OCI-LY1 (cell line): Measurements from ENCODE around the gene SMARCC1.
A peak's percentile ranks its signal among the peaks of the same experiment; 100 is the strongest.

Source experiments
- H2AFZ ChIP-seq: fragments of 200-600 bp; sonication (generic), shearing (Covaris generic); 2 replicates; pipeline ENCODE4 v1.6.0; 2014; ENCODE audit warnings: antibody characterized with exemption, mild to moderate bottlenecking, low read length
- H3F3A ChIP-seq: fragments of 200-600 bp; sonication (generic), shearing (Covaris generic); 2 replicates; pipeline ENCODE4 v1.6.0; 2014; ENCODE audit warnings: mild to moderate bottlenecking, antibody characterized with exemption, low read length, moderate library complexity; ENCODE audit not compliant: insufficient read depth
- H3K27ac ChIP-seq: fragments of 200-600 bp; sonication (generic); 2 replicates; pipeline ENCODE4 v1.5.1; 2014; ENCODE audit warnings: low read length, mixed run types, mild to moderate bottlenecking, low read depth; ENCODE audit not compliant: poor library complexity, severe bottlenecking
- H3K27me3 ChIP-seq: fragments of 200-600 bp; sonication (generic); 2 replicates; pipeline ENCODE4 v1.6.0; 2014; ENCODE audit warnings: antibody characterized with exemption, mild to moderate bottlenecking, low read length, moderate library complexity; ENCODE audit not compliant: insufficient read depth
- H3K36me3 ChIP-seq: fragments of 200-600 bp; sonication (generic); 2 replicates; pipeline ENCODE4 v1.6.1; 2014; ENCODE audit warnings: mild to moderate bottlenecking, antibody characterized with exemption, low read length, moderate library complexity, mixed read lengths; ENCODE audit not compliant: insufficient read depth
- H3K4me1 ChIP-seq: fragments of 200-600 bp; sonication (generic); 2 replicates; pipeline ENCODE4 v1.5.1; 2014; ENCODE audit warnings: mild to moderate bottlenecking, low read length, moderate library complexity; ENCODE audit not compliant: insufficient read depth, severe bottlenecking
- H3K4me2 ChIP-seq: fragments of 200-600 bp; sonication (generic), shearing (Covaris generic); 2 replicates; pipeline ENCODE4 v1.6.1; 2014; ENCODE audit warnings: low read length
- H3K4me3 ChIP-seq: fragments of 200-600 bp; sonication (generic); 2 replicates; pipeline ENCODE4 v1.5.1; 2014; ENCODE audit warnings: low read length, low read depth, mild to moderate bottlenecking, mixed read lengths; ENCODE audit not compliant: poor library complexity, severe bottlenecking
- H3K79me2 ChIP-seq: fragments of 200-600 bp; shearing (Covaris generic); 2 replicates; pipeline ENCODE4 v1.6.1; 2016; ENCODE audit warnings: mixed run types, low read length, mixed read lengths; ENCODE audit not compliant: insufficient read depth
- H3K9ac ChIP-seq: fragments of 200-600 bp; sonication (generic), shearing (Covaris generic); 2 replicates; pipeline ENCODE4 v1.6.1; 2014; ENCODE audit warnings: mild to moderate bottlenecking, low read length, mixed read lengths
- H3K9me2 ChIP-seq: fragments of 200-600 bp; sonication (generic), shearing (Covaris generic); 2 replicates; pipeline ENCODE4 v1.6.1; 2014; ENCODE audit warnings: low read depth, mild to moderate bottlenecking, low read length, mixed read lengths
- H3K9me3 ChIP-seq: fragments of 200-600 bp; shearing (Covaris generic); 2 replicates; pipeline ENCODE4 v1.6.1; 2014; ENCODE audit warnings: low read length, mixed read lengths
- H4K20me1 ChIP-seq: fragments of 200-600 bp; sonication (generic), shearing (Covaris generic); 2 replicates; pipeline ENCODE4 v1.6.0; 2016; ENCODE audit warnings: mild to moderate bottlenecking, low read length; ENCODE audit not compliant: insufficient read depth
- EZH2 ChIP-seq: fragments of 200-600 bp; sonication (generic), shearing (Covaris generic); IDR thresholded peaks from 2 replicates; pipeline ENCODE4 v1.8.0; 2017; ENCODE audit warnings: borderline replicate concordance, mixed run types, mild to moderate bottlenecking, antibody characterized with exemption, low read length, moderate library complexity, mixed read lengths
- TF ChIP-seq, protein P1 (sequence below): fragments of 200-600 bp; sonication (generic), shearing (Covaris generic); IDR thresholded peaks from 2 replicates; pipeline ENCODE4 v1.5.1; 2017; ENCODE audit warnings: mild to moderate bottlenecking, antibody characterized with exemption, low read length, moderate library complexity, mixed read lengths

SMARCC1 gene

DNA sequence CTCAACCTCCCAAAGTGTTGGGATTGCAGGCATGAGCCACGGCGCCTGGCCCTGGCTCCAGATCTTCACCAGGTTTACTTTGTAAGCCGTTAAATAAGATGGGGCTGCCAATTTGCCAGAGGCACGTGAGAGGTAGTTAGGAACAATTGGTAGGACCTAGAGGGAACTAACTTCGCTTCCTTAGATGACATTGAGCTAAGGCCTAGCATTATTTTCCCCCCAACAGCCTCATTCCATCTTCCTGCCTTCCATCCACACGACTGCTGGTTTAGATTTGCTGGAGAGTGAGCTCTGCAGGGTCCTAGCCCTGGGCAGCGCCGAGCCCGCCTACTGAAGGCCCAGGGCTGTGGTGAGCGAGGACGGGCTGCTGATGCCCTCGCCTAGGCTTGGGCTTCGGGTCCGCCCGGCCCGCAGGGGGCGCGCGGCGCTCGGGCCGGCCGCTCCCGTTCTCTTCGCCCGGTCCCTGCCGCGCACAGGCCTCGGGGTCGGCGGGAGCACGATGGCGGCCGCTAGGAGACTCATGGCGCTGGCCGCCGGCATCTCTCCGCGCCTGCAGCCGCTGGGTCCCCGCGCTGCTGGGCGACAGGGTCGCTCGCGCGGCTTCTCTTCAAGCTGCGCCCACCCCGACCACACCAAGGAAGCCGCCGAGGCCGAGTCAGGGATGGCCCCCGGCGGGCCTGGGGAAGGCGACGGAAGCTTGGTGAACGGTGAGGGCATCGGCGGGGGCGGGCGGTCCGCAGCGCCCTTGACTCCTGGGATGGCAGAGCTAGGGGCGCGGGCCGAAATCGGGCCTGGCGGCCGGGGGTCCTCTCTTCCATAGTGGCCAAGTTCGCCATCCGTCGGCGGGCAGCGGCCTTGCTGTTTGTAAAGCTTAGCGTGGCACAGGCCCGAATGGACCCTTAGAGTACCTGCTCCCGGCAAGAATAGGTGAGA, 43.1 kb upstream of the SMARCC1 start:
- Histone ChIP-seq H3K9ac (peak overlapping the region; percentile 100), H3K27me3 (no peaks in the 10 kb centered on the region), H3K79me2 (peaks cover 26% of the 10 kb centered on the region), H3K36me3 (peaks cover 38% of the 10 kb centered on the region), H3K27ac (peak overlapping the region; percentile 17), H3K4me3 (peak overlapping the region; percentile 99), H3K4me2 (peak overlapping the region; percentile 99), H3K4me1 (peaks cover 23% of the 10 kb centered on the region), H3K9me3 (no peaks in the 10 kb centered on the region), H2AFZ (0 out of 2 replicates have a peak overlapping the region, but pooled peaks have one; percentile 4), H3K9me2 (no peaks in the 10 kb centered on the region), H3F3A (no peaks in the 10 kb centered on the region), H4K20me1 (no peaks in the 10 kb centered on the region)
- TF ChIP-seq, protein P1, sequence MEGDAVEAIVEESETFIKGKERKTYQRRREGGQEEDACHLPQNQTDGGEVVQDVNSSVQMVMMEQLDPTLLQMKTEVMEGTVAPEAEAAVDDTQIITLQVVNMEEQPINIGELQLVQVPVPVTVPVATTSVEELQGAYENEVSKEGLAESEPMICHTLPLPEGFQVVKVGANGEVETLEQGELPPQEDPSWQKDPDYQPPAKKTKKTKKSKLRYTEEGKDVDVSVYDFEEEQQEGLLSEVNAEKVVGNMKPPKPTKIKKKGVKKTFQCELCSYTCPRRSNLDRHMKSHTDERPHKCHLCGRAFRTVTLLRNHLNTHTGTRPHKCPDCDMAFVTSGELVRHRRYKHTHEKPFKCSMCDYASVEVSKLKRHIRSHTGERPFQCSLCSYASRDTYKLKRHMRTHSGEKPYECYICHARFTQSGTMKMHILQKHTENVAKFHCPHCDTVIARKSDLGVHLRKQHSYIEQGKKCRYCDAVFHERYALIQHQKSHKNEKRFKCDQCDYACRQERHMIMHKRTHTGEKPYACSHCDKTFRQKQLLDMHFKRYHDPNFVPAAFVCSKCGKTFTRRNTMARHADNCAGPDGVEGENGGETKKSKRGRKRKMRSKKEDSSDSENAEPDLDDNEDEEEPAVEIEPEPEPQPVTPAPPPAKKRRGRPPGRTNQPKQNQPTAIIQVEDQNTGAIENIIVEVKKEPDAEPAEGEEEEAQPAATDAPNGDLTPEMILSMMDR, result peak; percentile 90
- no peak for TF ChIP-seq EZH2

DNA sequence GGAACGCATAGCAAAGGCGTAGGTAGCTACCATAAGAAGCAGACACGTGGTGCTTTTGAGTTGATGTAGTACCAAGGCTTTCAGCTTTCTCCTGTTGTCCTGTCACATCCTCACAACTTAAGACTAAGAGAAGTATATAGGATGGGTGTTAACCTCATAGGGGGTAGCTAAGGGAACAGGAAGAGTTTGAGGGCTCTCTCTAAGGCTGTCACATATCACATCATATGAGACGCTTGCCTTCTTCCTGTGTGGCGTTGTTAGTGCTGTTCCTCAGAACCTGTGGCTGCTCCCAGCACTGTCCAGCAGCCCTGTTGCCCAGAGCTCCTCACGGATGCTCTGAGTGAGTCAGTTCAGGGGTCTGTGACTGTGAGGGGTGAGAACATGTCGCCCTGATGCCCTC, 35.9 kb upstream of the SMARCC1 start:
- no peaks in the 10 kb centered on the region for H3K79me2 ChIP-seq
- H3K9me3 ChIP-seq, result no peaks in the 10 kb centered on the region
- no peaks in the 10 kb centered on the region for H3K9me2 ChIP-seq
- H3K27ac ChIP-seq, result no peak overlapping the region
- H3K4me1 ChIP-seq, result no peaks in the 10 kb centered on the region
- H3K9ac ChIP-seq, result no peak overlapping the region
- no peak overlapping the region for H3K4me3 ChIP-seq
- peaks cover 21% of the 10 kb centered on the region for H3K36me3 ChIP-seq
- no peak overlapping the region for H2AFZ ChIP-seq
- H3K27me3 ChIP-seq, result no peaks in the 10 kb centered on the region
- H3K4me2 ChIP-seq, result no peak overlapping the region
- H4K20me1 ChIP-seq, result no peaks in the 10 kb centered on the region
- H3F3A ChIP-seq, result no peaks in the 10 kb centered on the region
- TF ChIP-seq, protein P1, result no peak
- TF ChIP-seq EZH2, result no peak

DNA sequence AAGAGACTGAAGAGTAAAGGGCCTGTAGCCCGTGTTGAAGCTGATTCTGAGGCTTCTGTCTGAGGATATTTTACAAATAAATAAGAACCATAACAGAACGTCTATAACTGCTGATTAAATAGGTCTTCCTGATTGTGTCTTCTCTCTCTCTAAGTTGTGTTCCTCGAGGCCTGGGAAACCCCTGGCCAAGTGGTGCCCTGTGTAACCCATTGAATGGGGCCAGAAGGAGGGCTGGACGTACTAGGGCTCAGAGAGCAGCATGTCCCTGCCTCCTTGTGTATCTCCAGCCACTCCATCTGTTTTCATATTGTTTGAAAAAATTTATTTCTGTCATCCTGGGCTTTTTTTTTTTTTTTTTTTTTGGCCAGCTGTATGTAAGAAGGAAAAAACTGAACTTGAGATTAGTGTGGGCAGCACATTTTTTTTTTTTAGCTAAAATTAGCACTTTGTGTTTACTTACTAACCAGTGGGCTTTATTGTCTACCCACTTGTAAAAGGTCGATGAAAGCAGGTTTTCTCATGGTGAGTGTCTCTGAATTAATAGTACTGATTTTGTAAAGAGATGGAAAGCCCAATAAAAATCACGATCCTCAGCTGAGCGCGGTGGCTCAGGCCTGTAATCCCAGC, 32.0 kb upstream of the SMARCC1 start:
- no peak for TF ChIP-seq EZH2
- TF ChIP-seq, protein P1, result no peak
- H3K4me3 ChIP-seq, result no peak overlapping the region
- no peaks in the 10 kb centered on the region for H3K79me2 ChIP-seq
- H3K4me1 ChIP-seq, result no peaks in the 10 kb centered on the region
- no peak overlapping the region for H3K27ac ChIP-seq
- H4K20me1 ChIP-seq, result no peaks in the 10 kb centered on the region
- H3K9me2 ChIP-seq, result no peaks in the 10 kb centered on the region
- no peak overlapping the region for H3K4me2 ChIP-seq
- H3K27me3 ChIP-seq, result no peaks in the 10 kb centered on the region
- H3K9me3 ChIP-seq, result no peaks in the 10 kb centered on the region
- no peak overlapping the region for H2AFZ ChIP-seq
- H3F3A ChIP-seq, result no peaks in the 10 kb centered on the region
- H3K9ac ChIP-seq, result no peak overlapping the region
- peaks cover 41% of the 10 kb centered on the region for H3K36me3 ChIP-seq
